Endothelial cell (in vitro differentiated cells): ENCODE data around the gene KCNMA1. TPM values are rescaled to one million over a fixed set of nuclear protein-coding genes. Genes with fewer than 3 reads are reported as not detected.

Source experiments
- DNase-seq: peaks from one replicate; pipeline ENCODE4 v3.0.0; 2021; ENCODE audit warnings: low spot score
- H3K27ac Mint-ChIP-seq: one replicate; pipeline ENCODE4 v1.8.0; 2021; ENCODE audit warnings: mixed read lengths, inconsistent platforms; ENCODE audit not compliant: unreplicated experiment
- H3K27me3 Mint-ChIP-seq: one replicate; pipeline ENCODE4 v1.8.0; 2021; ENCODE audit warnings: mild to moderate bottlenecking, moderate library complexity, mixed read lengths, inconsistent platforms; ENCODE audit not compliant: unreplicated experiment
- H3K36me3 Mint-ChIP-seq: one replicate; pipeline ENCODE4 v1.8.0; 2021; ENCODE audit warnings: mild to moderate bottlenecking, low read depth, mixed read lengths, inconsistent platforms; ENCODE audit not compliant: unreplicated experiment
- H3K4me1 Mint-ChIP-seq: one replicate; pipeline ENCODE4 v1.8.0; 2021; ENCODE audit warnings: mild to moderate bottlenecking, mixed read lengths, inconsistent platforms; ENCODE audit not compliant: unreplicated experiment
- H3K4me3 Mint-ChIP-seq: one replicate; pipeline ENCODE4 v1.8.0; 2021; ENCODE audit warnings: mild to moderate bottlenecking, mixed read lengths, inconsistent platforms; ENCODE audit not compliant: unreplicated experiment
- H3K9me3 Mint-ChIP-seq: one replicate; pipeline ENCODE4 v1.8.0; 2021; ENCODE audit warnings: mixed read lengths, inconsistent platforms; ENCODE audit not compliant: unreplicated experiment
- CTCF ChIP-seq: fragments of 200-600 bp; sonication (generic); IDR thresholded peaks from one replicate; pipeline ENCODE4 v1.5.0; 2021; ENCODE audit warnings: antibody characterized with exemption; ENCODE audit not compliant: unreplicated experiment
- total RNA-seq: library from RNA; stranded (reverse); fragmentation: NEBNext Ultra II Directional; extraction: Animal tissue kit (Norgen Biotek cat#: 25700); gene quantifications from one replicate; pipeline ENCODE4 v1.2.1, GENCODE V29; 2021; ENCODE audit not compliant: unreplicated experiment

Gene KCNMA1
- total RNA-seq, 1 donor from 2014 or later, result 5.1 TPM

DNA sequence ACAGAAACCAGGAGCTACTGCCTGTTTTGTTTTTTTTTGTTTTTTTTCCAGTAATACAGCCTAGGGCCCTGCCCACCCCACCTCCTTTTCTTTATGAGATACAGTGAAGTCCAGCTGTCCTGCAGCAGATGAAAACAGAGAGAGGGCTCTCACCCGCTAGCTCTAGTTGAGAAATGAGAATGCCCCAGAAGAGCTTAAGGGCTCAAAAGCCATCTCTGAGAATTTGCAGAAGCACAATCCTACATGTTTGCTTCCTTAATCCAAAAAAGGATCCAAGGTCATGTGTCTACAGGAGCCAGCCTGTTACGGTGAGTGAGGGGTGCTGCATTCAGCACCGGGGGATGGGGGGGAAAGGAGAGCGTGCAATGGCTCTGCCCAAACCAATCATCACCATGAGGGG is 122.7 kb downstream of the KCNMA1 start:
- H3K27ac Mint-ChIP-seq, result no peak overlapping the region
- TF ChIP-seq CTCF, result no peak

DNA sequence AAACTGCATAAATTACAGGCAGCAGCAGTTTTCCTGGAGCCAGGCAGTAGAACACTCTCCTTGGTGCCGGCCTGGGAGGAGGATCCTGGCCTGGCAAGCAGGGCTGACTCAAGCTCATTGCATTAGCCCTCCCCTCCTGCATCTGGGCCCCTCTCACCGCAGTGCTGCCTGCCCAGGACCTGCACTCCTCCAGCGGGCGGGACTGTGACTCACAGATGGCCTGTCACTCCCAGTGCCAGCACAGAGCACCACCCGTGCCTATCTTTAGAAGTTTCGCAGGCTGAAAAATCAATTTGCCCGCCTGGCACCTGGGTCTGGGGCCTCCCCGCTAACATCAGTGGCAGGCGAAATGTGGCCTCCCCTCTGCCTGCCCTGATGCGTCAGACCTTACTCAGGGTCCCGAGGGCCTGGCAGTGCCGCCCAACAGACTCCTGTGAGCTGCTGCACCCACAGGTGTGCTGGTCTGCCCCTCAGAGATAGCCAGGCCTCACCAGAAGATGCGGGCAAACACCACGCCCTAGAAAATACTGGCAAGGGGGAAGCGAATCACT is 123.8 kb downstream of the KCNMA1 start:
- H3K36me3 Mint-ChIP-seq, result peaks cover 4% of the 10 kb centered on the region

More for the DNA sequence above, 122.7 kb downstream of the KCNMA1 start:
- Mint-ChIP-seq H3K4me3 (no peak overlapping the region), H3K4me1 (no peaks in the 10 kb centered on the region), H3K36me3 (peaks cover 4% of the 10 kb centered on the region), H3K27me3 (peaks cover 6% of the 10 kb centered on the region), H3K9me3 (no peaks in the 10 kb centered on the region)
- no peak for DNase-seq

GRCh38 chr10:77513220-77513619 is 124.4 kb downstream of the KCNMA1 start:
- Mint-ChIP-seq H3K36me3 (peaks cover 4% of the 10 kb centered on the region), H3K9me3 (no peaks in the 10 kb centered on the region), H3K27me3 (peaks cover 5% of the 10 kb centered on the region), H3K4me1 (no peaks in the 10 kb centered on the region), H3K4me3 (no peak overlapping the region), H3K27ac (no peak overlapping the region)
- DNase-seq, result no peak
- no peak for TF ChIP-seq CTCF

More for the DNA sequence above, 123.8 kb downstream of the KCNMA1 start:
- Mint-ChIP-seq H3K4me3 (no peak overlapping the region), H3K9me3 (no peaks in the 10 kb centered on the region), H3K27ac (no peak overlapping the region), H3K4me1 (no peaks in the 10 kb centered on the region), H3K27me3 (peaks cover 5% of the 10 kb centered on the region)
- DNase-seq, result no peak
- TF ChIP-seq CTCF, result no peak

GRCh38 chr10:77512219-77512578 is 125.4 kb downstream of the KCNMA1 start:
- Mint-ChIP-seq H3K4me3 (no peak overlapping the region), H3K4me1 (peaks cover 6% of the 10 kb centered on the region), H3K27me3 (peaks cover 2% of the 10 kb centered on the region), H3K36me3 (no peaks in the 10 kb centered on the region), H3K9me3 (no peaks in the 10 kb centered on the region), H3K27ac (no peak overlapping the region)
- DNase-seq, result no peak
- TF ChIP-seq CTCF, result no peak

DNA sequence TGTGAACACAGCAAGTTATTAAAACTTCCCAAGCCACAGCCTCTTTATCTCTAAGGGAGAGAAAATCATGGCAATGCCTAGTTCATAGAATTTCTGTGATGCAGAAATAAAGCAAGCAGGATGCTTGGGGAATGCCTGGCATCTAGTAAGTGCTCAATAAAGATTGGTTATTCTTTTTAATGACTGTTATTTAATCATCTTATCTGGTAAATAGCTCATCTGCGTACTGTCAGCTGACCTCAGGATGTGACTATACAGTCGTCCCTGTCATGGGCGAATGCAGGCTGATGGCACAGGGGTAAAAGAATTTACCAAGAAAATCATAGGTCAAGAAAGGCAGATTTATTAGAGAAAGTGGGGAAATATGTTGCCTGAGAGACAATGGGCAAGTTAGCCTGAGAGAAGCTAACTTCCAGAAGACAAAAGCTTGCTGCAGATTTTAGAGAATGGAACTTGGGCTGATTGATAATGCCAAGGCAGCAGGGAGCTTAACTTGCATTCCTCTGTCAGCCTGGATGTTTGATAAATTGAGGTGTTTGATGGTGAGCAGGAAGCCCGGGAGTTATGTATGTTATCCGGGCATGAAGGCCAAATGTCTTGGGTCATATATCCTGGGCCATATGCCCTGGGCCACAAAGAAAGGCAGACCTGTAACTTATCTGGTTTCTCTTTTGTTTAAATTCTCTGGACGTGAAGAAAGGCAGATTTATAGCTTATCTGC is 126.0 kb downstream of the KCNMA1 start:
- H3K36me3 Mint-ChIP-seq, result no peaks in the 10 kb centered on the region
- peaks cover 8% of the 10 kb centered on the region for H3K4me1 Mint-ChIP-seq
- no peak for DNase-seq
- H3K4me3 Mint-ChIP-seq, result no peak overlapping the region
- TF ChIP-seq CTCF, result no peak
- H3K9me3 Mint-ChIP-seq, result no peaks in the 10 kb centered on the region
- peaks cover 2% of the 10 kb centered on the region for H3K27me3 Mint-ChIP-seq
- no peak overlapping the region for H3K27ac Mint-ChIP-seq
